DND-41 (cell line): ENCODE results near the gene MS4A15.

Experiments used
- EZH2 ChIP-seq: IDR thresholded peaks from 3 replicates; pipeline ENCODE4 v1.6.1; 2012; ENCODE audit warnings: borderline replicate concordance, low read depth, mild to moderate bottlenecking, moderate library complexity, low read length, inconsistent platforms; ENCODE audit not compliant: severe bottlenecking
- TF ChIP-seq, protein P1 (sequence below): IDR thresholded peaks from 2 replicates; pipeline ENCODE4 v1.5.1; 2012; ENCODE audit warnings: borderline replicate concordance, low read length, moderate library complexity, mild to moderate bottlenecking; ENCODE audit not compliant: poor library complexity, severe bottlenecking; ENCODE audit errors: extremely low read depth

DNA sequence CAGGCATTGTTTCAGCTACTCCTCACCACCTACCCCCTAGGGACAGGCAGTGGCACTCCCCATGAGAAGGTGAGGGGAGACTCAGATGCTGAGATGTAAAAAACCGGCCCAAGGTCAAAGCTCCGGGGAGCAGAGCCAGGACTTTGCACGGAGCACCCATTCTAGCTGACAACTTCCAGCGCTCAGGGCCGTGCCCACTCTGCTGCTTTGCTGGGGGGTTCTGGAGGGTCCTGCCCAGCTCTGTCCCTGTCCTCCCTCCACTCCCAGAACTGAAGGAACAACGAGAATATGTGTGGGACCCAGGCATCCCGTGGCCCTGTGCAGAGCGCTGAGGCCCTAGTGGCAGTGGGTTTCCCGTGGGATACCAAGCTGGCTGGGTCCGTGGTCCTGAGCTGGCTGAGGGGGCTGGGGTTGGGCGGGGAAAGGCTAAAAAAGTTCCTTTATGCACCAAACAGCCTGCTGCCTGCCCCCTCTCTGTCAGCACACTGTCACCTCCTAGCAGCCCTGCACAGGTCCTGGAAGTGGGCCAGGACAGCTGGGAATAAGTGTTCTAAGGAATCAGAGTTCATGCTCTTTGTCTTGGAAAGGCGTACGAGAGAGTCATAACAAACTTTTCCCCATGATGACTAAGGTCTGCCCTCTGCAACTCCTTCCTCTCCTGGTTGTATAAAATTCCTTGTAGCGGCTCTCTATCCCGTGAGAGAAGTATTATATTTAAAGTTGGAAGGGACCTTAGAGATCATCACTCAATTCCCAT lies 30.3 kb downstream of the MS4A15 start:
- TF ChIP-seq, protein P1, sequence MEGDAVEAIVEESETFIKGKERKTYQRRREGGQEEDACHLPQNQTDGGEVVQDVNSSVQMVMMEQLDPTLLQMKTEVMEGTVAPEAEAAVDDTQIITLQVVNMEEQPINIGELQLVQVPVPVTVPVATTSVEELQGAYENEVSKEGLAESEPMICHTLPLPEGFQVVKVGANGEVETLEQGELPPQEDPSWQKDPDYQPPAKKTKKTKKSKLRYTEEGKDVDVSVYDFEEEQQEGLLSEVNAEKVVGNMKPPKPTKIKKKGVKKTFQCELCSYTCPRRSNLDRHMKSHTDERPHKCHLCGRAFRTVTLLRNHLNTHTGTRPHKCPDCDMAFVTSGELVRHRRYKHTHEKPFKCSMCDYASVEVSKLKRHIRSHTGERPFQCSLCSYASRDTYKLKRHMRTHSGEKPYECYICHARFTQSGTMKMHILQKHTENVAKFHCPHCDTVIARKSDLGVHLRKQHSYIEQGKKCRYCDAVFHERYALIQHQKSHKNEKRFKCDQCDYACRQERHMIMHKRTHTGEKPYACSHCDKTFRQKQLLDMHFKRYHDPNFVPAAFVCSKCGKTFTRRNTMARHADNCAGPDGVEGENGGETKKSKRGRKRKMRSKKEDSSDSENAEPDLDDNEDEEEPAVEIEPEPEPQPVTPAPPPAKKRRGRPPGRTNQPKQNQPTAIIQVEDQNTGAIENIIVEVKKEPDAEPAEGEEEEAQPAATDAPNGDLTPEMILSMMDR, result no peak
- TF ChIP-seq EZH2, result no peak
